AG09309 (cell line): Measurements from ENCODE around the gene GJA5.

Source experiments
- DNase-seq: peaks from one replicate; pipeline ENCODE4 v3.0.0-alpha.2; 2010; ENCODE audit warnings: low read depth
- H3K4me3 ChIP-seq: 2 replicates; pipeline ENCODE4 v1.5.1; 2011; ENCODE audit warnings: mild to moderate bottlenecking, low read depth, low read length, moderate library complexity; ENCODE audit not compliant: control insufficient read depth
- TF ChIP-seq, protein P1 (sequence below): IDR thresholded peaks from 2 replicates; pipeline ENCODE4 v1.5.1; 2011; ENCODE audit warnings: mild to moderate bottlenecking, low read depth, low read length, inconsistent platforms; ENCODE audit not compliant: insufficient read depth, control insufficient read depth; ENCODE audit errors: missing control alignments

The GJA5 gene

DNA sequence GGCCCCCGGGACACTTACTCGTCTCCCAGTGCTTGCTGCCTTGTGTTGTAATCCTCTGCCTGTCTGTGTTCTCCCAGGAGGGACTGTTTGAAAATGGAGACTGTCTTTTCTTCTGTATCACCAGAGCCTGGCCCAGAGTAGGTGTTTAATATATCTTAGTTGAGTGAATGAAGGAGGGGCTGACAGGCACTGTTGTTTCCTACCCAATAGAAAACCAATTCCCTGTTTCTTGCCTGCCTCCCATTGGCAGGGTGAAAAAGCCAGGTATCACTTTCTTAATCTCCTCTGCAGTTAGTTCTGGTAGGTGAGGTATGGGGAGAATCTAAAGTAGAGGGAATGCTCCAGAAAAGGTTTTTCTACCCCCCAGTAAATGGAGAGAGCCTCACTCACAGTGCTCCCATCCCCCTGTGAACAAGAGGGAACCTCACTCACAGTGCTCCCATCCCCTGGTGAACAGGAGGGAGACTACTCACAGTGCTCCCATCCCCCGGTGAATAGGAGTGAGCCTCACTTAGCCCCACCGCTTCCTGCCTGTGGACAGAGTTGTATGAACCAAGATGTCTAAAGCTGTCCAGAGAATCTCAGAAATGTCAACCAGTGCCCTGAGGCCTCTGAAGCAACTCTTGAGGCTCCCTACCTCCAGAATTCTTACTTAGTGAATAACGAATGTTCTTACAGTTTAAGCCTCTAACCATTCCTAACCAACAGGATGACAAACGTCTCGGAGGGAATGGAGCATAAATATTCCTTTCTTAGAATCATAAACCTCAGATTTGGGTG, at the start of gene GJA5:
GJA5 (minus strand) TSS at position 122 of the 780 bp plus-strand sequence. CDS start 1,364 bp downstream, outside the sequence.
- no peak within 1 kb of the TSS for H3K4me3 ChIP-seq
- DNase-seq, result no peak
- TF ChIP-seq, protein P1, sequence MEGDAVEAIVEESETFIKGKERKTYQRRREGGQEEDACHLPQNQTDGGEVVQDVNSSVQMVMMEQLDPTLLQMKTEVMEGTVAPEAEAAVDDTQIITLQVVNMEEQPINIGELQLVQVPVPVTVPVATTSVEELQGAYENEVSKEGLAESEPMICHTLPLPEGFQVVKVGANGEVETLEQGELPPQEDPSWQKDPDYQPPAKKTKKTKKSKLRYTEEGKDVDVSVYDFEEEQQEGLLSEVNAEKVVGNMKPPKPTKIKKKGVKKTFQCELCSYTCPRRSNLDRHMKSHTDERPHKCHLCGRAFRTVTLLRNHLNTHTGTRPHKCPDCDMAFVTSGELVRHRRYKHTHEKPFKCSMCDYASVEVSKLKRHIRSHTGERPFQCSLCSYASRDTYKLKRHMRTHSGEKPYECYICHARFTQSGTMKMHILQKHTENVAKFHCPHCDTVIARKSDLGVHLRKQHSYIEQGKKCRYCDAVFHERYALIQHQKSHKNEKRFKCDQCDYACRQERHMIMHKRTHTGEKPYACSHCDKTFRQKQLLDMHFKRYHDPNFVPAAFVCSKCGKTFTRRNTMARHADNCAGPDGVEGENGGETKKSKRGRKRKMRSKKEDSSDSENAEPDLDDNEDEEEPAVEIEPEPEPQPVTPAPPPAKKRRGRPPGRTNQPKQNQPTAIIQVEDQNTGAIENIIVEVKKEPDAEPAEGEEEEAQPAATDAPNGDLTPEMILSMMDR, result no peak

DNA sequence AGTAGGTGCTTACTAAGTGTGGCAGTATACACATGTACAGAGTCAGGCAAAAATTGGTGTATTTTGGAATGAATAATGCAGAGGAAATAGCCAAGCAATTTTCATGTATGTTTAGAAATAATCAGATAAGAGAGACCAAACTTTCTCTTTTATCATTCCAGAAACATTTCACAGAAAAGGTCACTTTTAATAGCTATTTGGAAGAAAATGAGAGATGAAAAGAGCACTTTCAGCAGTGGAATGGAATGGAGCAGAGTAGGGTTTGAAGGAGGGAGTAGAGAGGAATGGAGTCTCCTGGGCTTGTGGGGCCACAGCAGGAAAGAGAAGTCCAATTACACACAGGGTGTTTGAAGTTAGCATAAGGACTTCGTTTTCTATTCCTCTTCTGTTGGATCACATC, 48.8 kb upstream of the GJA5 start:
- H3K4me3 ChIP-seq, result no peak overlapping the region
- TF ChIP-seq, protein P1, result no peak
- DNase-seq, result no peak

DNA sequence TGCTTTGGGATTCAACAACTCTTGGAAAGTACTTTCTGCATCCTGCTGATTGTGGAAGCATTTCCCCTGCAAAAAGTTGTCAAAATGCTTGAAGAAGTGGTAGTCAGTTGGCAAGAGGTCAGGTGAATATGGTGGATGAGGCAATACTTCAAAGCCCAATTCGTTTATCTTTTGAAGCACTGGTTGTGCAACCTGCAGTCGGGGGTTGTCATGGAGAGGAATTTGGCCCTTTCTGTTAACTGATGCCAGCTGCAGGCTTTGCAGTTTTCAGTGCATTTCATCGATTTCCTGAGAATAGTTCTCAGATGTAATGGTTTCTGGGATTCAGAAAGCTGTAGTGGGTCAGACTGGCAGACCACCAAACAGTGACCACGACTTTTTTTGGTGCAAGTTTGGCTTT, 47.6 kb upstream of the GJA5 start:
- no peak overlapping the region for H3K4me3 ChIP-seq
- DNase-seq, result no peak
- TF ChIP-seq, protein P1, result no peak

GRCh38 chr1:147807405-147807804, 47.0 kb upstream of the GJA5 start:
- DNase-seq, result no peak
- TF ChIP-seq, protein P1, result no peak
- no peak overlapping the region for H3K4me3 ChIP-seq

DNA sequence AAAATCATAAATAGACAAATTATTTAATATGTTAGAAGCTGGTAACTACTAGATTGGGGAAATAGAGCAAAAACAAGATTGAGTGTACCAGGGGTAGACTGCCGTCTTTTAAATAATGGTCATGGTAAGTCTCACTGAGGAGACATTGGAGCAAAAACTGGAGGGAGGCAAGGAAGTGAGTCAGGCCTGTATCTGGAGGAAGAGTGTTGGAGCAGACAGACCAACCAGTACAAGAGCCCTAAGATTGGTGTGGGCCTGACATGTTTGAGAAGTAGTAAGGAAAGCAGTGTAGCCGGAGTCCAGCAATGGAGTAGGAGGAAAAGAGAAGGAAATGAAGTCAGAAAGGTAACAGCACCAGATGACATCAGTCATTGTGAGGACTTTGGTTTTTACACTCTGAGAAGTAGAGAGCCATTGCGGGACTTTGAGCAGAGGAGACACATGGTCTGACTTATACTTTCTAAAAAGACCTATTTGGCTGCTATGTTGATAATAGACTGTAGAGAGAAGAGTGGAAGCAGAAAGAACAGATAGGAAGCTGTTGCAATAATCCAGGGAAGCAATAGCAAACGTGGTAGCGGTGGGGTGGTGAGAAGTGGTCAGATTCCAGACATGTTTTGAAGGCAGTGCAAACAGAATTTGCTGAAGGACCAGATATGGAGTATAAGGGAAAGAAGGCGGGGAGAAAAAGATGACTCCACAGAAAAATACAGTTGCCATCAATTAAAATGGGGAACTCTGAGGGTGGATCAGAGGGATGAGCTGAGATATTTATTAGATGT, 44.7 kb upstream of the GJA5 start:
- TF ChIP-seq, protein P1, result no peak
- no peak for DNase-seq
- no peak overlapping the region for H3K4me3 ChIP-seq

DNA sequence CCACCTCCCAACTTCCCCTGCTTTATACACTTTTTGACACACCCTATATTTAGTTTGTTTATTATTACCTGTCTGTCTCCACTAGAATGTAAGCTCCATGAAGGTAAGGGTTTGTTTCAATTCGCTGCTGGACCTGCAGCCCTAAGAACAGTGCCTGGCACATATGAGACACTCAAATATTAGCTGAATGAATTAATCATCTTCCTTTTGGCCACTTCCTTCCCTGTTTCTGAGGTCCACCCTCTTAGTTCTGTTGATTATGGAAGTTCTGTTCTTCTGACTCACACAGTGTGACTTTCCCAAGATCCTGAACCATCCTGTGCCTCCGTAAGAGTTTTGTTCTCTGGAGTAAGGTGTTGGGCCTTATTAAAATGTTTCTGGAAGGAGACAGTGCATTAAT, 40.4 kb upstream of the GJA5 start:
- TF ChIP-seq, protein P1, result no peak
- DNase-seq, result no peak
- H3K4me3 ChIP-seq, result no peak overlapping the region
